ENCODE measurements around the gene ASCL5. TPM values are rescaled to one million over a fixed set of nuclear protein-coding genes. Genes with fewer than 3 reads are reported as not detected.

ASCL5 gene
- total RNA-seq, 1 experiment from 2014 or later, result not detected

- BruUV-seq (replicated peaks), result no TSS peak
- no peak overlapping the region for H3K4me3 Mint-ChIP-seq (ENCODE audit: unreplicated experiment)
- no peaks in the 10 kb centered on the region for H3K36me3 Mint-ChIP-seq (ENCODE audit: insufficient read depth, unreplicated experiment)
- no peak overlapping the region for H3K27ac Mint-ChIP-seq (ENCODE audit: low read depth, unreplicated experiment)
- H3K9me3 Mint-ChIP-seq (ENCODE audit: unreplicated experiment), result no peaks in the 10 kb centered on the region
- TF ChIP-seq CTCF (IDR thresholded peaks at IDR 0.05; ENCODE audit: unreplicated experiment), result no peak
- H3K4me1 Mint-ChIP-seq (ENCODE audit: insufficient read depth, unreplicated experiment), result no peaks in the 10 kb centered on the region
- ChIA-PET POLR2A (no interaction called here), CTCF (interaction anchor here (0.8 to 3.9 kb wide), 3 partner anchors 10 to 131 kb away, joined by 3 to 18 read pairs (median 4); no protein-coding TSS in a partner anchor)
- no peaks in the 10 kb centered on the region for H3K27me3 Mint-ChIP-seq (ENCODE audit: insufficient read depth, unreplicated experiment)
- intact Hi-C loops (cut with micrococcal nuclease), result no loop called here
- DNase-seq (ENCODE audit: unreplicated experiment), result no peak
Observed at GRCh38 chr1:201104141-201104540, 22.8 kb downstream of the ASCL5 start.

GRCh38 chr1:201103666-201104065 lies 23.3 kb downstream of the ASCL5 start:
- ChIA-PET CTCF (interaction anchor here (0.5 to 3.9 kb wide), 6 partner anchors 11 to 559 kb away, joined by 3 to 18 read pairs (median 3); no protein-coding TSS in a partner anchor), POLR2A (no interaction called here)
- Mint-ChIP-seq H3K27me3 (ENCODE audit: insufficient read depth, unreplicated experiment) (no peaks in the 10 kb centered on the region), H3K27ac (ENCODE audit: low read depth, unreplicated experiment) (no peak overlapping the region), H3K4me3 (ENCODE audit: unreplicated experiment) (no peak overlapping the region), H3K9me3 (ENCODE audit: unreplicated experiment) (no peaks in the 10 kb centered on the region), H3K4me1 (ENCODE audit: insufficient read depth, unreplicated experiment) (no peaks in the 10 kb centered on the region), H3K36me3 (ENCODE audit: insufficient read depth, unreplicated experiment) (no peaks in the 10 kb centered on the region)
- no peak for TF ChIP-seq CTCF (IDR thresholded peaks at IDR 0.05; ENCODE audit: unreplicated experiment)
- no TSS peak for BruUV-seq (replicated peaks)
- no peak for DNase-seq (ENCODE audit: unreplicated experiment)
- intact Hi-C loops (cut with micrococcal nuclease), result no loop called here

GRCh38 chr1:201100169-201100930 lies 26.6 kb downstream of the ASCL5 start:
- TF ChIP-seq CTCF (IDR thresholded peaks at IDR 0.05; ENCODE audit: unreplicated experiment), result no peak
- H3K36me3 Mint-ChIP-seq (ENCODE audit: insufficient read depth, unreplicated experiment), result peaks cover 4% of the 10 kb centered on the region
- H3K9me3 Mint-ChIP-seq (ENCODE audit: unreplicated experiment), result no peaks in the 10 kb centered on the region
- H3K27ac Mint-ChIP-seq (ENCODE audit: low read depth, unreplicated experiment), result no peak overlapping the region
- ChIA-PET CTCF (interaction anchor here (0.6 to 4.6 kb wide), 5 partner anchors 7 to 125 kb away, joined by 3 to 39 read pairs (median 3); no protein-coding TSS in a partner anchor), POLR2A (no interaction called here)
- DNase-seq (ENCODE audit: unreplicated experiment), result no peak
- no peaks in the 10 kb centered on the region for H3K4me1 Mint-ChIP-seq (ENCODE audit: insufficient read depth, unreplicated experiment)
- peaks cover 20% of the 10 kb centered on the region for H3K27me3 Mint-ChIP-seq (ENCODE audit: insufficient read depth, unreplicated experiment)
- H3K4me3 Mint-ChIP-seq (ENCODE audit: unreplicated experiment), result no peak overlapping the region
- intact Hi-C loops (cut with micrococcal nuclease), result no loop called here
- BruUV-seq (replicated peaks), result no TSS peak

GRCh38 chr1:201098992-201099677 lies 27.8 kb downstream of the ASCL5 start:
- no peak for DNase-seq (ENCODE audit: unreplicated experiment)
- Mint-ChIP-seq H3K27ac (ENCODE audit: low read depth, unreplicated experiment) (no peak overlapping the region), H3K36me3 (ENCODE audit: insufficient read depth, unreplicated experiment) (peaks cover 4% of the 10 kb centered on the region), H3K27me3 (ENCODE audit: insufficient read depth, unreplicated experiment) (peaks cover 20% of the 10 kb centered on the region), H3K9me3 (ENCODE audit: unreplicated experiment) (no peaks in the 10 kb centered on the region), H3K4me1 (ENCODE audit: insufficient read depth, unreplicated experiment) (no peaks in the 10 kb centered on the region), H3K4me3 (ENCODE audit: unreplicated experiment) (no peak overlapping the region)
- intact Hi-C loops (cut with micrococcal nuclease), result no loop called here
- POLR2A ChIA-PET, result no interaction called here
- no TSS peak for BruUV-seq (replicated peaks)
- no peak for TF ChIP-seq CTCF (IDR thresholded peaks at IDR 0.05; ENCODE audit: unreplicated experiment)
- CTCF ChIA-PET, result interaction anchor here (0.6 to 6.9 kb wide), 6 partner anchors 9 to 36 kb away, joined by 3 to 46 read pairs (median 3); partner anchors contain the start of gene CACNA1S
